CD4-positive, alpha-beta T cell (primary cell): Measurements from ENCODE around the gene GPD1L. TPM values are rescaled to one million over a fixed set of nuclear protein-coding genes. Genes with fewer than 3 reads are reported as not detected.
"Not testable (repeated sequence)": the region's sequence is repeated elsewhere in the genome, so short reads cannot be mapped to it uniquely, and the experiment has no call there.

Source experiments
- ATAC-seq: fragments of 200-7000 bp; cut with Tn5 transposase; one replicate; pipeline ENCODE4 v1.10.0; 2022; ENCODE audit warnings: mild to moderate bottlenecking; ENCODE audit not compliant: poor library complexity
- CTCF ChIA-PET: fragments of 350-600 bp; sonication (Branson Sonifier 250); formaldehyde crosslinking; loops from one replicate; lab custom pipeline; 2021; ENCODE audit warnings: antibody characterized with exemption, inconsistent platforms; lab: Charles Lee
- POLR2A ChIA-PET: fragments of 350-600 bp; sonication (Branson Sonifier 250); formaldehyde crosslinking; loops from one replicate; lab custom pipeline; 2021; ENCODE audit warnings: antibody characterized with exemption, inconsistent platforms; lab: Charles Lee
- DNase-seq, 14 experiments: peaks; one replicate each; pipeline ENCODE4 v3.0.0-alpha.2; 2013 to 2020; ENCODE audit warnings: mixed read lengths in 2 of 14
- H3K27ac ChIP-seq, 2 donors: one replicate each; pipeline versions ENCODE4 v1.5.1 to v1.7.0; 2013; ENCODE audit warnings: low read length in 2 of 2, low read depth in 1 of 2, mild to moderate bottlenecking in 1 of 2
- H3K27me3 ChIP-seq, 2 experiments: 1 replicate in 1 of 2; 2 replicates in 1 of 2; pipeline versions ENCODE4 v1.6.1 to v1.7.0; 2013; ENCODE audit warnings: low read length in 2 of 2, control low read depth in 1 of 2, mild to moderate bottlenecking in 1 of 2, moderate library complexity in 1 of 2; ENCODE audit not compliant: insufficient read depth in 2 of 2, control insufficient read depth in 1 of 2
- H3K36me3 ChIP-seq: one replicate; pipeline ENCODE4 v1.6.1; 2013; ENCODE audit warnings: low read length, control low read depth; ENCODE audit not compliant: insufficient read depth
- H3K4me1 ChIP-seq: one replicate; pipeline ENCODE4 v1.6.1; 2013; ENCODE audit warnings: low read length, control low read depth; ENCODE audit not compliant: insufficient read depth
- H3K4me3 ChIP-seq: one replicate; pipeline ENCODE4 v1.5.1; 2013; ENCODE audit warnings: mild to moderate bottlenecking, low read length, moderate library complexity
- H3K9me3 ChIP-seq, 2 experiments: 1 replicate in 1 of 2; 2 replicates in 1 of 2; pipeline versions ENCODE4 v1.6.1 to v1.7.0; 2013; ENCODE audit warnings: low read length in 2 of 2, mild to moderate bottlenecking in 2 of 2, control low read depth in 1 of 2, moderate library complexity in 1 of 2; ENCODE audit not compliant: control insufficient read depth in 1 of 2, insufficient read depth in 1 of 2
- H3K27ac Mint-ChIP-seq: one replicate; pipeline ENCODE4 v1.8.0; 2020; ENCODE audit warnings: mixed read lengths
- H3K27me3 Mint-ChIP-seq: one replicate; pipeline ENCODE4 v1.8.0; 2021; ENCODE audit warnings: mixed read lengths
- H3K36me3 Mint-ChIP-seq: one replicate; pipeline ENCODE4 v1.8.0; 2021; ENCODE audit warnings: low read depth, mixed read lengths
- H3K4me1 Mint-ChIP-seq: one replicate; pipeline ENCODE4 v1.8.0; 2021; ENCODE audit warnings: low read depth, mixed read lengths
- H3K4me3 Mint-ChIP-seq: one replicate; pipeline ENCODE4 v1.8.0; 2020; ENCODE audit warnings: mild to moderate bottlenecking, mixed read lengths
- H3K9me3 Mint-ChIP-seq: one replicate; pipeline ENCODE4 v1.8.0; 2020; ENCODE audit warnings: mixed read lengths
- intact Hi-C, 2 experiments: fragments of 100-400 bp; cut with DNase I in 1 of 2; cut with micrococcal nuclease in 1 of 2; formaldehyde crosslinking; loops; one replicate each; pipeline versions ENCODE4 v1.15.1 to v1.9.0; 2023 to 2025; cut with DNase I, micrococcal nuclease
- polyA plus RNA-seq, 2 donors: library from polyadenylated mRNA; unstranded; fragments of 120-200 nt; gene quantifications; one replicate each; pipeline ENCODE4 v1.2.1, GENCODE V29; 2013
- total RNA-seq, 174 experiments: library from RNA in 2 of 174; stranded (reverse) in 2 of 174; gene quantifications; one replicate each; pipeline ENCODE4 v1.2.3 and lab custom pipeline; 2021 to 2026
- TF ChIP-seq, protein P1 (sequence below): fragments of 200-600 bp; IDR thresholded peaks from one replicate; pipeline ENCODE4 v1.8.0; 2022; ENCODE audit warnings: antibody characterized with exemption, mild to moderate bottlenecking

GPD1L gene
- total RNA-seq (10 to 100 TPM; 15.3 to 16.0 TPM), total RNA-seq (lab: John Stamatoyannopoulos, UW) (17.0 to 69.7 (median 32.7) reads per million in 172 experiments)
- polyA plus RNA-seq (2013, experiment 1 of 2) = 20.5 TPM
- polyA plus RNA-seq (2013, experiment 2 of 2) = 25.4 TPM

DNA sequence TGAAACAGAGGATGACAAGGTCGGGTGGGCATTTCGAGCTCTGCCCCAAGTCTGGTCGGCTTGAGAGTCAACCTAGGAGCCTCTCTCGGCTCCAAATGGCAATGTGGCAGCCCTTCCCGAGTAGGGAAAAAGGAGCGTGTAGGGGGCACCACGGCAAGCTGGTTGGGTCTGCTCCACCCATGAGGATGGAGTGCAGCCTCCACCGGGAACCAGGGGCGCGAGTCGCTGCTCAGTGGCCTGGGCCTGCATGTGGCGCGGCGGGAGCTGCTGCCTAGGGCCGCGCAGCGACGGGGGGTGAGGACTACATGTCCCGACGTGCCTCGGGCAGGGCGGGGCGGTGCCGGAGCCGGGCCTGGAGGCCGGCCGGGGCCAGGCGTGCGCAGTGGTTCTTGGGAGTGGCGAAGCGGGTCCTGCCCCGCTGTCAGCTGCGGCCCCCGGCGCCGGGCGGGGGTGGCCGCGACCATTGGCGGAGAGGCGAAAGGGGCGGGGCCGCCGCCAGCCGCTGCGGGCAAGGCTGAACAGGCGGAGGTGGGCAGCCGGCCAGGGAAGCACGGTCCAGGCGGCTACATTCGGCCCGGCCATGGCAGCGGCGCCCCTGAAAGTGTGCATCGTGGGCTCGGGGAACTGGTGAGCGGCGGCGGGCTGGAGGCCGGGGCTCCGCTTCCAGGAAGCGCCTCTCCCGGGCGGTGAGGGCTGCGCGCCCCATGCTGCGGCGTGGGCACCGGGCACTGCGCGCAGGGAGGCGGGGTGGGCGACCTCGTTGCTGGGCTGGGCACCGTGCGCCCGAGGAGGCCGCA lies at the start of gene GPD1L:
TSS of gene GPD1L (plus strand) at position 489 of the 797 bp plus-strand sequence. CDS start at position 581, 92 bp downstream.
- H3K9me3 Mint-ChIP-seq = peaks cover 5% of the 10 kb centered on the region
- H3K36me3 Mint-ChIP-seq = peaks cover 15% of the 10 kb centered on the region
- H3K27me3 Mint-ChIP-seq = no peaks in the 10 kb centered on the region
- H3K4me1 ChIP-seq = peaks cover 39% of the 10 kb centered on the region
- H3K4me3 Mint-ChIP-seq = peak within 1 kb of the TSS; percentile 97
- POLR2A ChIA-PET = interaction anchor here (0.5 to 1.5 kb wide), 9 partner anchors 8 to 1493 kb away, joined by 3 to 28 read pairs (median 4); partner anchors contain the start of gene STT3B
- H3K27ac Mint-ChIP-seq = peak within 1 kb of the TSS; percentile 66
- TF ChIP-seq, protein P1, sequence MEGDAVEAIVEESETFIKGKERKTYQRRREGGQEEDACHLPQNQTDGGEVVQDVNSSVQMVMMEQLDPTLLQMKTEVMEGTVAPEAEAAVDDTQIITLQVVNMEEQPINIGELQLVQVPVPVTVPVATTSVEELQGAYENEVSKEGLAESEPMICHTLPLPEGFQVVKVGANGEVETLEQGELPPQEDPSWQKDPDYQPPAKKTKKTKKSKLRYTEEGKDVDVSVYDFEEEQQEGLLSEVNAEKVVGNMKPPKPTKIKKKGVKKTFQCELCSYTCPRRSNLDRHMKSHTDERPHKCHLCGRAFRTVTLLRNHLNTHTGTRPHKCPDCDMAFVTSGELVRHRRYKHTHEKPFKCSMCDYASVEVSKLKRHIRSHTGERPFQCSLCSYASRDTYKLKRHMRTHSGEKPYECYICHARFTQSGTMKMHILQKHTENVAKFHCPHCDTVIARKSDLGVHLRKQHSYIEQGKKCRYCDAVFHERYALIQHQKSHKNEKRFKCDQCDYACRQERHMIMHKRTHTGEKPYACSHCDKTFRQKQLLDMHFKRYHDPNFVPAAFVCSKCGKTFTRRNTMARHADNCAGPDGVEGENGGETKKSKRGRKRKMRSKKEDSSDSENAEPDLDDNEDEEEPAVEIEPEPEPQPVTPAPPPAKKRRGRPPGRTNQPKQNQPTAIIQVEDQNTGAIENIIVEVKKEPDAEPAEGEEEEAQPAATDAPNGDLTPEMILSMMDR = no peak
- peak within 1 kb of the TSS; percentile 21 to 29 for H3K27ac ChIP-seq
- intact Hi-C loops = loop anchor here (5.0 kb wide), 4 partner anchors 36 to 576 kb away; partner anchors contain the start of genes DYNC1LI1 (in 1 of the 2) and STT3B (in 1 of the 2)
- CTCF ChIA-PET = interaction anchor here (1.0 to 1.2 kb wide), 3 partner anchors 8 to 38 kb away, joined by 3 to 5 read pairs (median 3); no protein-coding TSS in a partner anchor
- peaks cover 33% of the 10 kb centered on the region for H3K4me1 Mint-ChIP-seq
- ATAC-seq (peak; percentile 97), DNase-seq (peak; percentile 76 to 96 (median 90))
- no peaks in the 10 kb centered on the region for H3K36me3 ChIP-seq
- H3K9me3 ChIP-seq = peaks cover 10 to 11% of the 10 kb centered on the region in 2 experiments
- peak within 1 kb of the TSS; percentile 80 for H3K4me3 ChIP-seq
- H3K27me3 ChIP-seq = no peaks in the 10 kb centered on the region

- H3K27ac ChIP-seq, H3K9me3 Mint-ChIP-seq, H3K27me3 ChIP-seq, ATAC-seq, POLR2A ChIA-PET, H3K4me1 Mint-ChIP-seq, CTCF ChIA-PET, H3K27ac Mint-ChIP-seq, H3K4me3 Mint-ChIP-seq, H3K9me3 ChIP-seq, intact Hi-C loops, H3K4me1 ChIP-seq, H3K27me3 Mint-ChIP-seq, H3K36me3 Mint-ChIP-seq, DNase-seq, H3K36me3 ChIP-seq, H3K4me3 ChIP-seq: not testable (repeated sequence)
These were observed 48.0 kb upstream of the GPD1L start for GRCh38 chr3:32058465-32058864.

GRCh38 chr3:32062950-32063582 lies 43.4 kb upstream of the GPD1L start:
- TF ChIP-seq, protein P1 = no peak
- ATAC-seq = no peak
- Histone ChIP-seq H3K27me3 (no peaks in the 10 kb centered on the region), H3K36me3 (no peaks in the 10 kb centered on the region), H3K9me3 (no peaks in the 10 kb centered on the region), H3K27ac (no peak overlapping the region), H3K4me1 (no peaks in the 10 kb centered on the region), H3K4me3 (no peak overlapping the region)
- DNase-seq = no peak
- POLR2A ChIA-PET = no interaction called here
- intact Hi-C loops = no loop called here
- CTCF ChIA-PET = no interaction called here
- Mint-ChIP-seq H3K4me1 (no peaks in the 10 kb centered on the region), H3K9me3 (no peaks in the 10 kb centered on the region), H3K4me3 (no peak overlapping the region), H3K27ac (no peak overlapping the region), H3K27me3 (no peaks in the 10 kb centered on the region), H3K36me3 (no peaks in the 10 kb centered on the region)
